Measurements from ENCODE around the gene TCF19. TPM values are rescaled to one million over a fixed set of nuclear protein-coding genes. Genes with fewer than 3 reads are reported as not detected.
"Not testable (repeated sequence)": the region's sequence is repeated elsewhere in the genome, so short reads cannot be mapped to it uniquely, and the experiment has no call there.

Gene TCF19
- total RNA-seq, 1 experiment from 2014 or later, result 15.0 TPM

DNA sequence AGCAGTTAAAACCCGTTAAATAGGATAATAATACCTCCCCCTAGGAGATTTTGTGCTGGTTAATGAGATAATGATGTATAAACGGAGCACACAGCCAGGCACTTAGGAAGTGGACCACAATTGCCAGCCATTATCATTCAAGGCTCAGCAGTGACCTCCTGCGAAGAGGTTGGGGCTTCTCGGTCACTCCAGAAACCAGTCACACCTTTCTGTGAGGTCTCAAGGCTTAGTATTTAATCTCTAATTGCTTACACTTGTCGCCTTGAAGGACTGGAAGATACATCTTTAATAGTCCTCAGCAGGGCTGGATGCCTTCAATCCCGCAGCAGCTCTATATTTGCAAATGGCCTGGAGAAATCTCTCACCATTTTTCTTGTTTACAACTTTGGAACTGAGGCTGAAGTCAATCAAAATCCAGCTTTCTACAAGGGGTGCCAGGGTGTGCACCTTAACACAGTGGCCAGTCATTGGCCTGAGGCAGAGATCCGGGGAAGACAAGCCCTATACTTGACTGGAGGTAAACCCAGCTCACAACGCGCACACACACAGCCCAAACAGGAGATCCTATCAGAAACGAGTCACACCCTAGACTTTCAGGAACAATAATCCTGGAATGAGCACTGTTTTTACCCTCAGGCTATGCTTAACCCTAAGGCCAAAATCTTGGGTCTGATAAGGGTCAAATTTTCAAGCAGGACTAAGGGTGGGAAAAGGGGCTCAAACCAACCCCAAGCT lies 10.9 kb downstream of the TCF19 start:
- Histone ChIP-seq H3K27me3 (ENCODE audit: insufficient read depth, low read length) (no peaks in the 10 kb centered on the region), H4K91ac (ENCODE audit: insufficient read length, low read depth, low read length) (no peak overlapping the region), H3K27ac (ENCODE audit: insufficient read length, low read depth, low read length) (no peak overlapping the region), H2AK5ac (ENCODE audit: insufficient read length, low read length) (no peak overlapping the region), H3K4me2 (ENCODE audit: insufficient read depth, insufficient read length, low read length) (peak overlapping the region; percentile 97), H3K56ac (ENCODE audit: insufficient read length, low read depth, low read length) (no peak overlapping the region), H3K9ac (ENCODE audit: extremely low read depth, insufficient read length, low read length) (peak overlapping the region; percentile 94), H3K9me3 (ENCODE audit: control insufficient read depth, low read depth, low read length) (no peaks in the 10 kb centered on the region), H2BK20ac (ENCODE audit: low read depth, low read length, poor library complexity, severe bottlenecking) (no peak overlapping the region), H3T11ph (ENCODE audit: low read length) (no peak overlapping the region), H2BK120ac (ENCODE audit: low read depth, low read length, poor library complexity, severe bottlenecking) (no peak overlapping the region), H3K23ac (ENCODE audit: insufficient read length, low read depth, low read length) (no peak overlapping the region), H4K20me1 (ENCODE audit: control insufficient read depth, insufficient read depth, insufficient read length) (no peaks in the 10 kb centered on the region), H3K79me2 (ENCODE audit: insufficient read depth, low read length) (peaks cover 43% of the 10 kb centered on the region), H2BK5ac (ENCODE audit: insufficient read length, low read length) (no peak overlapping the region), H3K14ac (ENCODE audit: insufficient read depth, low read length) (no peak overlapping the region), H3K4ac (ENCODE audit: low read depth, low read length) (no peak overlapping the region), H3K18ac (ENCODE audit: insufficient read length, low read depth, low read length) (no peak overlapping the region), H3K23me2 (ENCODE audit: insufficient read length, low read depth, low read length, poor library complexity, severe bottlenecking) (peaks cover 22% of the 10 kb centered on the region), H2BK15ac (ENCODE audit: low read depth, low read length) (no peak overlapping the region), H2AFZ (ENCODE audit: low read length) (no peak overlapping the region), H3K79me1 (ENCODE audit: insufficient read depth, low read depth, low read length, poor library complexity, severe bottlenecking) (no peaks in the 10 kb centered on the region), H3K4me1 (ENCODE audit: insufficient read depth, low read length) (peaks cover 10% of the 10 kb centered on the region), H4K8ac (replicated peaks; ENCODE audit: insufficient read length, low read depth, low read length) (no peak overlapping the region), H4K5ac (ENCODE audit: insufficient read length, low read depth, low read length) (no peak overlapping the region), H2BK12ac (ENCODE audit: insufficient read length, low read depth, low read length) (no peak overlapping the region)
- H3K27me3 Mint-ChIP-seq (ENCODE audit: low read depth), result no peaks in the 10 kb centered on the region; the same call in 1 of the 2 replicates
- H3K36me3 Mint-ChIP-seq (ENCODE audit: insufficient read depth in 1 of 3, low read depth in 3 of 3), result peaks cover 29 to 58% (median 42%) of the 10 kb centered on the region in 3 experiments
- H3K27ac Mint-ChIP-seq, result peak overlapping the region; percentile 41 to 100 (median 79); a peak in 6 of 7 replicates
- DNase-seq, result no peak
- WGBS (ENCODE audit: extremely low coverage, insufficient read length, low lambda C conversion rate), result no CpG with 5 or more reads among the region's 10 CpGs
- no peaks in the 10 kb centered on the region; a peak in 1 of 5 replicates for H3K9me3 Mint-ChIP-seq
- H3K4me1 Mint-ChIP-seq, result peaks cover 64 to 88% of the 10 kb centered on the region in 2 experiments
- TF ChIP-seq, protein P1, sequence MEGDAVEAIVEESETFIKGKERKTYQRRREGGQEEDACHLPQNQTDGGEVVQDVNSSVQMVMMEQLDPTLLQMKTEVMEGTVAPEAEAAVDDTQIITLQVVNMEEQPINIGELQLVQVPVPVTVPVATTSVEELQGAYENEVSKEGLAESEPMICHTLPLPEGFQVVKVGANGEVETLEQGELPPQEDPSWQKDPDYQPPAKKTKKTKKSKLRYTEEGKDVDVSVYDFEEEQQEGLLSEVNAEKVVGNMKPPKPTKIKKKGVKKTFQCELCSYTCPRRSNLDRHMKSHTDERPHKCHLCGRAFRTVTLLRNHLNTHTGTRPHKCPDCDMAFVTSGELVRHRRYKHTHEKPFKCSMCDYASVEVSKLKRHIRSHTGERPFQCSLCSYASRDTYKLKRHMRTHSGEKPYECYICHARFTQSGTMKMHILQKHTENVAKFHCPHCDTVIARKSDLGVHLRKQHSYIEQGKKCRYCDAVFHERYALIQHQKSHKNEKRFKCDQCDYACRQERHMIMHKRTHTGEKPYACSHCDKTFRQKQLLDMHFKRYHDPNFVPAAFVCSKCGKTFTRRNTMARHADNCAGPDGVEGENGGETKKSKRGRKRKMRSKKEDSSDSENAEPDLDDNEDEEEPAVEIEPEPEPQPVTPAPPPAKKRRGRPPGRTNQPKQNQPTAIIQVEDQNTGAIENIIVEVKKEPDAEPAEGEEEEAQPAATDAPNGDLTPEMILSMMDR (conservative IDR thresholded peaks at IDR 0.05), result no peak
- H3K4me3 Mint-ChIP-seq, result peak overlapping the region; percentile 91

DNA sequence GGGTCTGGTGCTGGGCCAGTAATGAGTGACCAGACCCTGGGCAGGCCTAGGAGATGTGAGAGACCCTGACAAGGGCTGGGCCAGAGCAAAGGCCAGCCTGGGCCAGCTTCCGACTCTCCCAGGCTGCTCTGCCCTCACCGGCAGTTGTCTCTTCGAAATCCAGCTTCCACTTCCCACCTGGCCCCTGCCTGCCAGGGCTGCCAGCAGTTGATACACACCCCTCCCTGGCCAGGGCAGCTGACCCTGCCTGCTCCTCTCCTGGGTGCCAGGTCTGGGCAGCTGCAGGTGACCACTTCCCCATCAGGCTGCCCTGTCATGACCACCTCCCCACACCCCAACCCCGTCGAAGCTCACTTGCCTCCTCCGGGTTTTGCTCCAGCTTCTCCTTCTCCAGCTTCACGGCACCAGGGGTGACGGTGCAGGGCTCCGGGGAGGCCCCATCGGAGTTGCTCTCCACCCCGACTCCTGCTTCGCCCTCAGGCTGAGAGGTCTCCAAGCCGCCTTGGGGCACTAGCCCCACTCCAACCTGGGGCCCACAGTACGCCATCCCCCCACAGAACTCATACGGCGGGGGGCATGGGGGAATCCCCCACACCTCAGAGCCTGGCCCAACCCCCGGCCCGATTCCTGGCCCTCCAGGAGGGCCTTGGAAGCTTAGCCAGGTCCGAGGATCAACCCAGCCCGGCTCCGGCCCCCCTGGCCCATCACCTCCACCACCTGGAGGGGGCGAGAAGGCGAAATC lies 11.6 kb downstream of the TCF19 start:
- not testable (repeated sequence) for H3K18ac ChIP-seq (ENCODE audit: insufficient read length, low read depth, low read length); H3K27me3 ChIP-seq (ENCODE audit: insufficient read depth, low read length); H3T11ph ChIP-seq (ENCODE audit: low read length); H4K20me1 ChIP-seq (ENCODE audit: control insufficient read depth, insufficient read depth, insufficient read length); H2AFZ ChIP-seq (ENCODE audit: low read length); DNase-seq; H3K9me3 Mint-ChIP-seq; H3K79me1 ChIP-seq (ENCODE audit: insufficient read depth, low read depth, low read length, poor library complexity, severe bottlenecking); H2BK12ac ChIP-seq (ENCODE audit: insufficient read length, low read depth, low read length); H3K56ac ChIP-seq (ENCODE audit: insufficient read length, low read depth, low read length); H3K27me3 Mint-ChIP-seq (ENCODE audit: low read depth); H3K4ac ChIP-seq (ENCODE audit: low read depth, low read length); H4K91ac ChIP-seq (ENCODE audit: insufficient read length, low read depth, low read length); H2BK20ac ChIP-seq (ENCODE audit: low read depth, low read length, poor library complexity, severe bottlenecking); H2BK15ac ChIP-seq (ENCODE audit: low read depth, low read length); H2AK5ac ChIP-seq (ENCODE audit: insufficient read length, low read length); H2BK120ac ChIP-seq (ENCODE audit: low read depth, low read length, poor library complexity, severe bottlenecking); H3K4me1 ChIP-seq (ENCODE audit: insufficient read depth, low read length); H4K5ac ChIP-seq (ENCODE audit: insufficient read length, low read depth, low read length); H2BK5ac ChIP-seq (ENCODE audit: insufficient read length, low read length); H4K8ac ChIP-seq (replicated peaks; ENCODE audit: insufficient read length, low read depth, low read length); H3K23ac ChIP-seq (ENCODE audit: insufficient read length, low read depth, low read length); H3K27ac ChIP-seq (ENCODE audit: insufficient read length, low read depth, low read length); H3K9me3 ChIP-seq (ENCODE audit: control insufficient read depth, low read depth, low read length)
- Mint-ChIP-seq H3K27ac (peak overlapping the region; percentile 41 to 100 (median 82)), H3K4me3 (peak overlapping the region; percentile 91), H3K4me1 (peaks cover 60 to 86% of the 10 kb centered on the region in 2 experiments), H3K36me3 (ENCODE audit: insufficient read depth in 1 of 3, low read depth in 3 of 3) (peaks cover 23 to 51% (median 38%) of the 10 kb centered on the region in 3 experiments)
- Histone ChIP-seq H3K9ac (ENCODE audit: extremely low read depth, insufficient read length, low read length) (peak overlapping the region; percentile 94), H3K79me2 (ENCODE audit: insufficient read depth, low read length) (peaks cover 43% of the 10 kb centered on the region), H3K23me2 (ENCODE audit: insufficient read length, low read depth, low read length, poor library complexity, severe bottlenecking) (peaks cover 22% of the 10 kb centered on the region), H3K4me2 (ENCODE audit: insufficient read depth, insufficient read length, low read length) (peak overlapping the region; percentile 97), H3K14ac (ENCODE audit: insufficient read depth, low read length) (peak overlapping the region; percentile 3; the same call in 1 of the 2 replicates)
- no CpG with 5 or more reads among the region's 23 CpGs for WGBS (ENCODE audit: extremely low coverage, insufficient read length, low lambda C conversion rate)

Data from H9 (cell line).